Panc1 (cell line): Measurements from ENCODE around the gene RBSN. TPM values are rescaled to one million over a fixed set of nuclear protein-coding genes. Genes with fewer than 3 reads are reported as not detected.

Experiments used
- ATAC-seq: fragments of 200-7000 bp; cut with Tn5 transposase; 2 replicates; pipeline ENCODE4 v1.9.1; 2020; ENCODE audit warnings: mild to moderate bottlenecking, moderate library complexity
- BruUV-seq: library from RNA; stranded (reverse); fragments of 400-500 nt; replicated peaks from 2 replicates; lab custom pipeline; 2021; lab: Mats Ljungman, UMichigan
- CTCF ChIA-PET: fragments of 300-600 bp; sonication (Branson Sonifier 250); formaldehyde crosslinking; loops from one replicate; lab custom pipeline; 2022; ENCODE audit warnings: antibody characterized with exemption; lab: Charles Lee
- POLR2A ChIA-PET: fragments of 300-600 bp; sonication (Branson Sonifier 250); formaldehyde crosslinking; loops from one replicate; lab custom pipeline; 2022; ENCODE audit warnings: antibody characterized with exemption; lab: Charles Lee
- DNase-seq: peaks from one replicate; pipeline ENCODE4 v3.0.0-alpha.2; 2010; ENCODE audit warnings: low read depth, low spot score
- H3K27ac ChIP-seq: 2 replicates; pipeline ENCODE4 v1.5.1; 2011; ENCODE audit warnings: mild to moderate bottlenecking, low read length, inconsistent platforms
- H3K27me3 ChIP-seq: fragments of 200-500 bp; sonication (Bioruptor generic); 2 replicates; pipeline ENCODE4 v1.6.0; 2014; ENCODE audit warnings: low read length, inconsistent platforms; ENCODE audit not compliant: control insufficient read depth, insufficient read depth
- H3K36me3 ChIP-seq: fragments of 200-500 bp; sonication (Bioruptor generic); 2 replicates; pipeline ENCODE4 v1.5.1; 2014; ENCODE audit warnings: inconsistent platforms, mild to moderate bottlenecking, low read length, moderate library complexity; ENCODE audit not compliant: control insufficient read depth, insufficient read depth
- H3K4me1 ChIP-seq: 2 replicates; pipeline ENCODE4 v1.5.1; 2011; ENCODE audit warnings: inconsistent platforms, mild to moderate bottlenecking, low read length, moderate library complexity; ENCODE audit not compliant: control insufficient read depth, insufficient read depth
- H3K4me3 ChIP-seq, 2 experiments: 2 replicates each; pipeline ENCODE4 v1.5.1; 2011 to 2012; ENCODE audit warnings: low read depth in 2 of 2, low read length in 2 of 2, mild to moderate bottlenecking in 2 of 2, inconsistent platforms in 1 of 2, moderate library complexity in 1 of 2
- H3K9me3 ChIP-seq: fragments of 200-500 bp; sonication (Bioruptor generic); 2 replicates; pipeline ENCODE4 v1.5.1; 2014; ENCODE audit warnings: low read depth, mild to moderate bottlenecking, inconsistent platforms, low read length, moderate library complexity; ENCODE audit not compliant: control insufficient read depth, insufficient read depth
- CTCF ChIP-seq: fragments of 450-650 bp; IDR thresholded peaks from 2 replicates; pipeline ENCODE4 v1.5.1; 2017; ENCODE audit warnings: mild to moderate bottlenecking
- POLR2AphosphoS5 ChIP-seq: IDR thresholded peaks from 2 replicates; pipeline ENCODE4 v1.6.1; 2012; ENCODE audit warnings: mild to moderate bottlenecking, low read depth, low read length, moderate library complexity
- REST ChIP-seq, 2 experiments: IDR thresholded peaks; 2 replicates each; pipeline ENCODE4 v1.6.1; 2011 to 2012; ENCODE audit warnings: low read depth in 2 of 2, control low read depth in 1 of 2, low read length in 1 of 2, mild to moderate bottlenecking in 1 of 2, moderate library complexity in 1 of 2; ENCODE audit not compliant: insufficient read depth in 1 of 2
- SIN3A ChIP-seq: IDR thresholded peaks from 2 replicates; pipeline ENCODE4 v1.6.1; 2012; ENCODE audit warnings: low read depth, mild to moderate bottlenecking, low read length, moderate library complexity, borderline replicate concordance; ENCODE audit not compliant: insufficient read depth
- TCF7L2 ChIP-seq: IDR thresholded peaks from 2 replicates; pipeline ENCODE4 v1.6.1; 2011; ENCODE audit warnings: mild to moderate bottlenecking, low read depth, low read length, inconsistent platforms
- in situ Hi-C: cut with HindIII; loops from 2 replicates; pipeline ENCODE4 v1.10.0; 2016; ENCODE audit warnings: low sequenced_read_pairs, low pct_unique_long_range_greater_than_20kb
- intact Hi-C: fragments of 100-400 bp; cut with micrococcal nuclease; formaldehyde crosslinking; loops from one replicate; pipeline ENCODE4 v1.10.0; 2022; ENCODE audit not compliant: unreplicated experiment
- total RNA-seq: library from RNA; stranded (reverse); gene quantifications from one replicate; pipeline ENCODE4 v1.2.1, GENCODE V29; 2021; ENCODE audit not compliant: unreplicated experiment

Gene RBSN
- total RNA-seq, 1 experiment from 2014 or later = 13.6 TPM

- CTCF ChIA-PET = no interaction called here
- H3K4me1 ChIP-seq = no peaks in the 10 kb centered on the region
- H3K27me3 ChIP-seq = no peaks in the 10 kb centered on the region
- in situ Hi-C loops (no loop called here), intact Hi-C loops (no loop called here)
- no peaks in the 10 kb centered on the region for H3K36me3 ChIP-seq
- POLR2A ChIA-PET = no interaction called here
- no peak overlapping the region for H3K4me3 ChIP-seq
- no peak for DNase-seq
- no peak for TF ChIP-seq TCF7L2
- TF ChIP-seq POLR2AphosphoS5 = no peak
- TF ChIP-seq REST (IDR thresholded peaks at IDR 0.05; ENCODE audit: insufficient read depth in 1 of 2, low read depth in 2 of 2, low read length in 1 of 2) = no peak
- TF ChIP-seq SIN3A = no peak
- TF ChIP-seq CTCF = no peak
- no peak for ATAC-seq
- H3K27ac ChIP-seq = no peak overlapping the region
- no peaks in the 10 kb centered on the region for H3K9me3 ChIP-seq
- no TSS peak for BruUV-seq
Measured at GRCh38 chr3:15110206-15110605, 11.3 kb upstream of the RBSN start.

GRCh38 chr3:15108869-15109268, 9.9 kb upstream of the RBSN start:
- H3K4me1 ChIP-seq = no peaks in the 10 kb centered on the region
- no peaks in the 10 kb centered on the region for H3K36me3 ChIP-seq
- no peaks in the 10 kb centered on the region for H3K27me3 ChIP-seq
- intact Hi-C loops (loop anchor here (2.0 to 10.0 kb wide), 2 partner anchors 94 to 296 kb away; no protein-coding TSS in a partner anchor), in situ Hi-C loops (no loop called here)
- H3K9me3 ChIP-seq = no peaks in the 10 kb centered on the region
- no peak overlapping the region for H3K4me3 ChIP-seq
- POLR2A ChIA-PET = no interaction called here
- no TSS peak for BruUV-seq
- no peak for TF ChIP-seq POLR2AphosphoS5
- no peak for TF ChIP-seq CTCF
- no peak for TF ChIP-seq TCF7L2
- TF ChIP-seq REST (IDR thresholded peaks at IDR 0.05; ENCODE audit: insufficient read depth in 1 of 2, low read depth in 2 of 2, low read length in 1 of 2) = no peak
- no peak for TF ChIP-seq SIN3A
- ATAC-seq (no peak), DNase-seq (no peak)
- CTCF ChIA-PET = interaction anchor here (0.6 to 0.7 kb wide), 2 partner anchors 473 to 744 kb away, joined by 5 read pairs; no protein-coding TSS in a partner anchor
- no peak overlapping the region for H3K27ac ChIP-seq
